Measurements from ENCODE around the gene SCN5A.

DNA sequence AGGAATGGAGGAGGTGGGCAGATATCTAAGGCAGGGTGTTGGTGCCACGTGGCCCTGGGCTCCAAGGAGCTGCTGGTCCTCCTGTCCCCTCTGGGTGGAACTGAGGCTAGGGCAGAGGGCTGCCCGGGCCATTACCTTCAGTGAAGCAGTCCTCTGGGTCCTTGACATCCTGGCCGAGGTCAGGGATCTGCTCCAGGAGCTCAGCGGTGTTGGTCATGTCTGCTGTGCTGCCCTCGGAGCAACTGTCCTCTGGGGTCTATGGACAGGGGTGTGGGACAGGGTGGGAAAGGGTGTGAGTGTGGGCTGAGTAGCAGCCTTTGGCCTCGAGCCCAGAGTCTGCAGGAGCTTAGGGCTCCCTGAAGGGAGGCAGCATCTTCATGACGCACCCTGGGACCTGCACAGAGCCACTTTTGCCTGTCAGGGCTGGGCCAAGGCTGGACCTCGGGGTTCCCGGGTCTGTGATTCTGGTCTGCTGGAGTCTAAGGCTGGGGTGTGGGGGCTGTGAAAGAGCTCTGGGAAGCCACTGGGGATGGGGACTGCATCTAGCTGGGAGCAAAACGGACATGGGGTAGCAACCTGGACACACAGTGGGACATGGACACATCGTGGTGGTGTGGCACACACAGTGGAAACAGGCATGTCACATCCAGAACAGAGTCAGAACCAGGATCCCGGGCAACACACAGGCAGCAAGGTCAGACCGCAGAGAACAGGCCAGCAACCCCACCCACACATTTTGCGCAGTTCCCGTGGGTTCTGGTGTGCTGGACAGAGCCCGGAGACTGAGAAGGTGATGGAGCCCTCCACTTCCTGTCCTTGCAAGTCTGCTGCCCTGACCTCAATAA is 72.7 kb downstream of the SCN5A start:
- no peak for TF ChIP-seq NRF1 (IDR thresholded peaks at IDR 0.05; ENCODE audit: low read depth, low read length)
- TF ChIP-seq EZH2 (IDR thresholded peaks at IDR 0.05; ENCODE audit: low read depth, low read length, severe bottlenecking) = no peak
- TF ChIP-seq, protein P1, sequence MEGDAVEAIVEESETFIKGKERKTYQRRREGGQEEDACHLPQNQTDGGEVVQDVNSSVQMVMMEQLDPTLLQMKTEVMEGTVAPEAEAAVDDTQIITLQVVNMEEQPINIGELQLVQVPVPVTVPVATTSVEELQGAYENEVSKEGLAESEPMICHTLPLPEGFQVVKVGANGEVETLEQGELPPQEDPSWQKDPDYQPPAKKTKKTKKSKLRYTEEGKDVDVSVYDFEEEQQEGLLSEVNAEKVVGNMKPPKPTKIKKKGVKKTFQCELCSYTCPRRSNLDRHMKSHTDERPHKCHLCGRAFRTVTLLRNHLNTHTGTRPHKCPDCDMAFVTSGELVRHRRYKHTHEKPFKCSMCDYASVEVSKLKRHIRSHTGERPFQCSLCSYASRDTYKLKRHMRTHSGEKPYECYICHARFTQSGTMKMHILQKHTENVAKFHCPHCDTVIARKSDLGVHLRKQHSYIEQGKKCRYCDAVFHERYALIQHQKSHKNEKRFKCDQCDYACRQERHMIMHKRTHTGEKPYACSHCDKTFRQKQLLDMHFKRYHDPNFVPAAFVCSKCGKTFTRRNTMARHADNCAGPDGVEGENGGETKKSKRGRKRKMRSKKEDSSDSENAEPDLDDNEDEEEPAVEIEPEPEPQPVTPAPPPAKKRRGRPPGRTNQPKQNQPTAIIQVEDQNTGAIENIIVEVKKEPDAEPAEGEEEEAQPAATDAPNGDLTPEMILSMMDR (IDR thresholded peaks at IDR 0.05; ENCODE audit: control extremely low read depth in 1 of 3, insufficient read depth in 1 of 3, low read depth in 1 of 3, low read length in 3 of 3) = no peak
- no peak for TF ChIP-seq RXRA (IDR thresholded peaks at IDR 0.05; ENCODE audit: insufficient read depth, low read depth, low read length)
- no peak for TF ChIP-seq SUZ12 (IDR thresholded peaks at IDR 0.05; ENCODE audit: low read length)
- no peak for TF ChIP-seq JUND (IDR thresholded peaks at IDR 0.05; ENCODE audit: low read length)
- no peak for TF ChIP-seq CHD2 (IDR thresholded peaks at IDR 0.05; ENCODE audit: low read length)
- no peak for TF ChIP-seq CHD1 (IDR thresholded peaks at IDR 0.05; ENCODE audit: low read depth, low read length)
- no peak for TF ChIP-seq ZNF274 (IDR thresholded peaks at IDR 0.05; ENCODE audit: borderline replicate concordance, extremely low read depth, low read length)
- no peak for TF ChIP-seq RAD21 (IDR thresholded peaks at IDR 0.05 in 1 of 2, conservative IDR thresholded peaks at IDR 0.05 in 1 of 2; ENCODE audit: low read depth in 2 of 2, low read length in 2 of 2)
- no peak for TF ChIP-seq POLR2A (IDR thresholded peaks at IDR 0.05; ENCODE audit: control extremely low read depth in 1 of 2, low read depth in 2 of 2, low read length in 2 of 2)
- no peak for TF ChIP-seq BCL11A (IDR thresholded peaks at IDR 0.05; ENCODE audit: low read depth in 2 of 2, low read length in 2 of 2)
